Stromal cell of bone marrow (primary cell): ENCODE results near the gene SNAP47.

ENCODE experiments used
- DNase-seq: peaks from one replicate; pipeline ENCODE4 v3.0.0-alpha.2; 2012; ENCODE audit warnings: low read depth

Gene SNAP47

DNA sequence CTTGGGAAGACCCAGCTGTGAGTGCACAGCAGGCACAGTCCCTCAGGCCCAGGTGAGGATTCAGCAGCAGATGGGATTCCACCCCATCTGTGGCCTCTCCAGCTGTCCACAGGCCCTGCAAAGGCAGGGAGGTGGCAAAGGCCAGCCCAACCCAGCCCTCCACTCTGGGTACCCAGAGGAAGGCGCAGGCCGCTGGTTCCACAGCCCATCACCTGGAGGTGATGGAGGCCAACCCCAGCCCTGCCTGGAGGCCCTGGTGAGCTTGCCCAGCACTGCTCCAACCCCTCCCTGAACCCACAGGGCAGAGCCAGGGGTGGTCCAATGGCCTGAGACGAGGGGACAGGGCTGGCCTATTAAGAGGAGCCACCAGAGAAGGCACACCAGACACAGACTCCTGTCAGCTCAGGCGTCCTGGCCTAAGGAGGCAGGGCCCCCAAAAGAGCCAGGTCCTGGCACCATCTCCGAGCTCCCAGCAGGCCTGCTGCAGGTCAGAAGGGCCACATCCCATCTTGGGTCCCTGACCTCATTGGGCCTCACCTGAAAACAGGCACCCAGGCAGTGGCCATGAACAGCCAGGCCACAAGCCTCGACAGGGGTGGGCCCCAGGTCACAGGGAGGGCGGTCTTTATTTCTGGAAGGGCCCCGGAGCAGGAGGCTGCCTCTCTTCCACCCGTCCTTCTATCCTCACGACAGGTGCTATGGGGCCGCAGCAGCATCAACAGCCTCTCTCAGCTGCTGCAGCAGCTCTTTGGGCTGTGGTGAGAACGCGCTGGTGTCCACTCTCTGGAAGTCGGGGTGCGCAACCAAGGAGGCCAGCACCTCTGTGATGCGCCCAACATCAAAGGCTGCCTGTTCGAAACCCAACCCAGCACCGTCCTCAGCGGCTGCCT is 3.3 kb upstream of the SNAP47 start:
- DNase-seq: no peak

GRCh38 chr1:227732586-227733308 is 2.5 kb upstream of the SNAP47 start:
- DNase-seq: no peak

GRCh38 chr1:227733309-227733705 is 1.9 kb upstream of the SNAP47 start:
- no peak for DNase-seq

- no peak for DNase-seq
Measured at GRCh38 chr1:227733751-227734545, 1.3 kb upstream of the SNAP47 start.

DNA sequence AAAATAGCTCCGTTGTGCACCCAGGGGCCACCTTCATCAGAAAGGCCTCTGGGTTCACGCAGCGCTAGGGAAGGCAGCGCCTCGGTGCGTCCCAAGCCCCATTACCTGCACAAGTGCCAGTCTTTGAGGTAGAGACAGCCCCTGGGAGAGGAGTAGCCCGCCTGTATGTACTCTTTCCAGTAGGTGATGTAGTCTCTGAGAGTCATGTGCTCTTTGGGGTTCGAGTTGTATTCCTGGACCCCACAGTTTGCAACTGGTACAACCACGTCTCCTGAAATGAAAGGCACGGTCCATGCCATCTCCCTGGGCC is 734 bp upstream of the SNAP47 start:
- DNase-seq: no peak

DNA sequence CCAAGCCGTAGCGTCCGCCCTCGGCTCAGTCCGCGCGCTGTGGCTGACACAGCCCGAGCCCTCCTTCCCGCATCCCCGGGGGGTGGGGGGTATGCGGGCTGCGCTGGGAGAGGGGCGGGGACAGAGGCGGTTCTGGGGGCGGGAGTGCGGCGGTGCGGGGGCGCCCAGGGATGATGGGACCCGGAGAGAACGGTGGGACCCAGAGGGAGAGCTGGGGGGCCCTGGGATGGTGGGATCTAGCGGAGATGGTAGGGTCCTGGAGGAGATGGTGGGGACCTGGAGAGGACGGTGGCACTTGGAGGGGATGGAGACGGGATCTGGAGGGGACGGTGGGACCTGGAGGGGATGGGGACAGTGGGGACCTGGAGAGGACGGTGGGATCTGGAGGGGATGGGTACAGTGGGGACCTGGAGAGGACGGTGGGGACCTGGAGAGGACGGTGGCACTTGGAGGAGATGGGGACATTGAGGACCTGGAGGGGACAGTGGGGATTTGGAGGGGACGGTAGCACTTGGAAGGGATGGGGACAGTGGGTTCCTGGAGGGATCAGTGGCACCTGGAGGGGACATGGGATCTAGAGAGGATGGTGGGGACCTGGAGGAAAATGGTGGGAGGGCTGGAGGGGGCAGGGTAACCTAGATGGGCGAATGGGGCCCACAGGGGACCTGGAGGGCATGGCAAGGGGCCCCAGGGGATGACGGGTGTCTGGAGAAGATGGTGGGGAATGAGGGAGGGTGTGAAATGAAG is 477 bp downstream of the SNAP47 start:
- no peak for DNase-seq

DNA sequence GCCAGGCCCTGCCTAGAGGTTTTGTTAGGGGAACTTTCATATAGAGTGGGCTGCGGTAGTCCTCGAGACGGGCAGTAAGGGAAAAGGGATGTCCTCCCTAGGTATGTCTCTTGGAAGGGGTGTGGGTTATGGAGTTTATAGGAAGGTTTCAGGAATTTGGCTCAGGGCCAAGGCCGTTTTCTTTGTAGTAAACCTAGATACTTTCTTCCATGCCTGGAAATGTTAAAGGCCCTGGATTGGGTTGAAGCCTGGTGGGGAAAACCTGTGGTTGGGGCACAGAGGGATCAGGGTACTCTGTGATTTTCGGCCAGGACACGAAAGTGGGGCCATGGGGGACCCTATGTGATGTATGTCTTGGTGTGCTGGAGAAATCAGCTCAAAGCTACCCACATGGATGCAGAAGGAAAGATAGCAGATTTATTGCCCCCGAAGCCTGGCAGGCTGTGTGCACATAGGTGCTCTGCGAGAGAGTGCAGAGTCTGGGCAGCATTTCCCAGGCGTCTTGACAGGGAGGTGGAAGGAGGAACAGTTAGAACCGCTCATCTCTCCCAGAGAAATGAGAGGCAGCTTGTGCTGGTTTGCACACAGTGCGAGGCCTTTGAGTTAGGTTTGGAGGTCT is 1.7 kb downstream of the SNAP47 start:
- DNase-seq: no peak

- DNase-seq: no peak
Measured at GRCh38 chr1:227738820-227739219, 3.6 kb downstream of the SNAP47 start.

- no peak for DNase-seq
Measured at GRCh38 chr1:227739636-227740035, 4.4 kb downstream of the SNAP47 start.

DNA sequence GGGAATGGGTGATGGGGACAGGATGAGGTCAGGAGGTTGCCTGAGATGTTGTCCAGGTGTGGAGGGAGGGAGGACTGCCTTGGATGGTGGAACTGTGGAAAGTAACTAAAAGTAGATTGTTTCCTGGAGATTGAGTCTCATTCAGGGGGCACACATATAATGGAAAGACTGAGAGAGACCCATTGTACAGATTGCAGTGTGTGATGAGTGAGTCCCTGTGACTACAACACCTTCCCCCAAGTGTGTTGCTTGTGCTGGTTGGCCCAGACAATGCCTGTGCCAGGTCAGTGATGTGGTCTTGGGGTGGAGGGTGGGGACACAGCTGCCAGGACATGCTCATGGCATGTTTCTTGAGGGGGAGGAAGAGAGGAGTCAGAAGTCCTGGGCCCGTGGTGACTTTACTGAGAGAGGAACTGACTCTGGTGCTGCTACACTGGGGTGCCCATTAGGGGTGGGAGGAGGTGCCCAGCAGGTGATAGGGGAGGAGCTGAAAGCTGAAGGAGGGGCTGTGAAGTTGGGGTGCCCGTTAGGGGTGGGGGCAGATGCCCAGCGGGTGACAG is 5.2 kb downstream of the SNAP47 start:
- no peak for DNase-seq

- DNase-seq: no peak
Measured at GRCh38 chr1:227741166-227741870, 6.1 kb downstream of the SNAP47 start.

GRCh38 chr1:227742738-227743715 is 7.8 kb downstream of the SNAP47 start:
- no peak for DNase-seq

DNA sequence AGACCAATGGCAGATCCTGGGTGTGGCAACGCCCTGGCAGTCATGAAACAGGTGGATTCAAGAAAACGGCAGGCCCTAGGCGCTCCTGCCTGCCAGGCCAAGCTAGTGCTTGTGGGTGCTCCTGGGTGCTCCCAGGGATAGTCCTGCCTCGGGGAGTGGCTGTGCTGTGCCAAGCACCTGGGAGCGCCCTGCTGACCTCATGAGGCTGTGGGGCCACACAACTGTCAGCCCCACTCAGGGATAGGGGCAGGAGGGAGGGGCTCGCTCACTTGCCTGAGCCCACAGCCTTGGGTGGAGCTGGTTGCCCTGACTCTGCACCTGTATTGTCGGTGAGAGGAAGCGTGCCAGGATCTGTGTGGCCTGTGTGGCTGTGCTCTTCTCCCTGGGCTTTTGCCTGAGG is 9.4 kb downstream of the SNAP47 start:
- DNase-seq: no peak

- DNase-seq: no peak
Measured at GRCh38 chr1:227745568-227746265, 10.5 kb downstream of the SNAP47 start.

- DNase-seq: no peak
Measured at GRCh38 chr1:227746676-227747075, 11.4 kb downstream of the SNAP47 start.

GRCh38 chr1:227747382-227747781 is 12.1 kb downstream of the SNAP47 start:
- DNase-seq: no peak

DNA sequence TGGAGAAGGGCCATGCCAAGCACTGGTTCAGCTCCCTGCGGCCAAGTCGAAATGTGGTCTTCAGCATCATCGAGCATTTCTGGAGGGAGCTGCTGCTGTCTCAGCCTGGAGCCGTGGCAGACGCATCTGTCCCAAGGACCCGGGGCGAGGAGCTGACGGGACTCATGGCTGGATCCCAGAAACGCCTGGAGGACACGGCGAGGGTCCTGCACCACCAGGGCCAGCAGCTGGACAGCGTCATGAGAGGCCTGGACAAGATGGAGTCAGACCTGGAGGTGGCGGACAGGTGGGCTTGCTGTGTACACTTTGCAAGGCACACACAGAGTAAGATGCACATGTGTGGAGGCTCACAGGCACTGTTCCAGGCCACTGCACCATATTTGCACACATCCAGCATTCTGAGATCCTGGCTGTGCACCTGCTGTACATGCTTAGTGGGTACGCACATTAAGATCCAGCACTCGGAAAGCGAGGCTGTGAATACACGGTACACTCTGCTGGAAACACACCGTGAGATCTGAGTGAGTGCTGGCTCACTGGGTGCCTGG is 12.8 kb downstream of the SNAP47 start:
- DNase-seq: no peak

GRCh38 chr1:227748496-227749182 is 13.4 kb downstream of the SNAP47 start:
- no peak for DNase-seq
